Measurements from ENCODE around the gene CHCHD4.

CHCHD4 gene

DNA sequence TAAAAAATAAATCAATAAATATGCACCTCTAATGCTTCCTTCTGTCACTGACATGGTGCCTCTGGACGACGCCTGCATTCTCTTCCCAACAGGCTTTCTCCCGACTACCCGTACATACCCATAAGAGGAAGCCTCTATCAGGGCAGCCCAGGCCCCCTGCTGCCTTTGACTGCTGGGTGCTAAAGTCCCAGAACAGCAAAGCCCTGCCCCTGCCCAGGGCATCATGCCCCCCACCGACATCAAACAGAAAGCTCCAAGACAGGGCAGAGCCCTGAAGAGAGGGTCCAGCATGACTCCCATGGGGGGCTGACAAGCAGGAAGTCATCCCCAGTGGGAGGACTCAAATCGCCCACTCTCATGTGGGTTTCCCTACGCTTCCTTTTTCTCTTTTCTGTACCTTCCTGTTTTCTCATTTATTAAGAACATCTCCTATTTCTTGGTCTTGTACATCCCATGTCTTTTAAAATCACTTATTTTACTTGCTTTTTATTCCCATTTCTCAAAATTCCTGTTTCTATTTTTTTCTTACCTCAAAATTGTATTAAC is 30.3 kb upstream of the CHCHD4 start:
- CTCF ChIA-PET = interaction anchor here (0.6 kb wide), 1 partner anchor 34 kb away, joined by 3 read pairs; no protein-coding TSS in a partner anchor
- Histone ChIP-seq H3K4me3 (ENCODE audit: low read depth, low read length) (no peak overlapping the region), H3K9me3 (ENCODE audit: control insufficient read depth, insufficient read depth, low read depth, low read length) (no peaks in the 10 kb centered on the region), H3K36me3 (ENCODE audit: control insufficient read depth in 2 of 2, insufficient read depth in 1 of 2, low read length in 2 of 2) (peaks cover 14 to 93% of the 10 kb centered on the region in 2 experiments), H3K4me1 (ENCODE audit: control insufficient read depth, insufficient read depth, low read length) (no peaks in the 10 kb centered on the region), H3K27ac (ENCODE audit: extremely low read depth, low read depth, low read length) (no peak overlapping the region)
- TF ChIP-seq ZNF221 (tag by site-specific recombination; IDR thresholded peaks at IDR 0.05; ENCODE audit: borderline replicate concordance) = no peak
- TF ChIP-seq, protein P1, sequence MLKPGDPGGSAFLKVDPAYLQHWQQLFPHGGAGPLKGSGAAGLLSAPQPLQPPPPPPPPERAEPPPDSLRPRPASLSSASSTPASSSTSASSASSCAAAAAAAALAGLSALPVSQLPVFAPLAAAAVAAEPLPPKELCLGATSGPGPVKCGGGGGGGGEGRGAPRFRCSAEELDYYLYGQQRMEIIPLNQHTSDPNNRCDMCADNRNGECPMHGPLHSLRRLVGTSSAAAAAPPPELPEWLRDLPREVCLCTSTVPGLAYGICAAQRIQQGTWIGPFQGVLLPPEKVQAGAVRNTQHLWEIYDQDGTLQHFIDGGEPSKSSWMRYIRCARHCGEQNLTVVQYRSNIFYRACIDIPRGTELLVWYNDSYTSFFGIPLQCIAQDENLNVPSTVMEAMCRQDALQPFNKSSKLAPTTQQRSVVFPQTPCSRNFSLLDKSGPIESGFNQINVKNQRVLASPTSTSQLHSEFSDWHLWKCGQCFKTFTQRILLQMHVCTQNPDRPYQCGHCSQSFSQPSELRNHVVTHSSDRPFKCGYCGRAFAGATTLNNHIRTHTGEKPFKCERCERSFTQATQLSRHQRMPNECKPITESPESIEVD (tag by site-specific recombination; IDR thresholded peaks at IDR 0.05) = no peak
- TF ChIP-seq ZIC2 (tag by site-specific recombination; IDR thresholded peaks at IDR 0.05) = peak; percentile 99
- peak; percentile 31 for TF ChIP-seq ZFHX2 (tag by site-specific recombination; conservative IDR thresholded peaks at IDR 0.05)
- peak; percentile 24; the same call in 1 of the 2 replicates for TF ChIP-seq GLIS2 (tag by site-specific recombination; IDR thresholded peaks at IDR 0.05)
- no peak for TF ChIP-seq ZNF701 (tag by site-specific recombination; IDR thresholded peaks at IDR 0.05)
- TF ChIP-seq, protein P2, sequence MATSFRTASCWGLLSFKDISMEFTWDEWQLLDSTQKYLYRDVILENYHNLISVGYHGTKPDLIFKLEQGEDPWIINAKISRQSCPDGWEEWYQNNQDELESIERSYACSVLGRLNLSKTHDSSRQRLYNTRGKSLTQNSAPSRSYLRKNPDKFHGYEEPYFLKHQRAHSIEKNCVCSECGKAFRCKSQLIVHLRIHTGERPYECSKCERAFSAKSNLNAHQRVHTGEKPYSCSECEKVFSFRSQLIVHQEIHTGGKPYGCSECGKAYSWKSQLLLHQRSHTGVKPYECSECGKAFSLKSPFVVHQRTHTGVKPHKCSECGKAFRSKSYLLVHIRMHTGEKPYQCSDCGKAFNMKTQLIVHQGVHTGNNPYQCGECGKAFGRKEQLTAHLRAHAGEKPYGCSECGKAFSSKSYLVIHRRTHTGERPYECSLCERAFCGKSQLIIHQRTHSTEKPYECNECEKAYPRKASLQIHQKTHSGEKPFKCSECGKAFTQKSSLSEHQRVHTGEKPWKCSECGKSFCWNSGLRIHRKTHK (tag by site-specific recombination; IDR thresholded peaks at IDR 0.05) = no peak
- POLR2A ChIA-PET = no interaction called here

DNA sequence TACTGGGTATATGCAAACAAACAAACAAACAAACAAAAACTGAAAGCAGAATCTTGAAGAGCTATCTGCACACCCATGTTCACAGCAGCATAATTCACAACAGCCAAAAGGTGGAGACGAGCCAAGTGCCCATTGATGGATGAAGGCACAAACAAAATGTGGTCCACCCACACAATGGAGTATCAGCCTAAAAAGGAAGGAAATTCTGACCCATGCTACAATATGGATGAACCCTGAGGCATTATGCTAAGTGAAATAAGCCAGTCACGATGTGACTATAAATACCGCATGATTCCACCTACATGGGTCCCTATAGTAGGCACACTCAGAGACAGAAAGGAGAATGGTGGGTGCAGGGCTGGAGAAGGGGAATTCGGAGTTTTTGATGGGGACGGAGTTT is 29.6 kb upstream of the CHCHD4 start:
- TF ChIP-seq HOXA7 (CRISPR knock-in tag; IDR thresholded peaks at IDR 0.05; ENCODE audit: borderline replicate concordance) (no peak), ZBTB20 (tag by site-specific recombination; IDR thresholded peaks at IDR 0.05) (no peak), ZNF791 (tag by site-specific recombination; IDR thresholded peaks at IDR 0.05) (no peak), ZNF548 (tag by site-specific recombination; IDR thresholded peaks at IDR 0.05) (no peak), EGR2 (tag by site-specific recombination; IDR thresholded peaks at IDR 0.05; ENCODE audit: low read depth) (0 out of 2 replicates have a peak, but pooled peaks have one; percentile 8), ZNF292 (tag by site-specific recombination; IDR thresholded peaks at IDR 0.05; ENCODE audit: borderline replicate concordance, low read depth) (no peak), ZSCAN30 (tag by site-specific recombination; IDR thresholded peaks at IDR 0.05) (no peak), ZFHX2 (tag by site-specific recombination; conservative IDR thresholded peaks at IDR 0.05) (peak; percentile 40), GLI2 (tag by site-specific recombination; IDR thresholded peaks at IDR 0.05; ENCODE audit: borderline replicate concordance, low read depth) (no peak), OSR2 (tag by site-specific recombination; IDR thresholded peaks at IDR 0.05) (no peak), SCRT1 (tag by site-specific recombination; IDR thresholded peaks at IDR 0.05; ENCODE audit: borderline replicate concordance) (no peak), ZFP37 (tag by site-specific recombination; IDR thresholded peaks at IDR 0.05) (no peak), GLI4 (tag by site-specific recombination; IDR thresholded peaks at IDR 0.05) (no peak)
- TF ChIP-seq, protein P3, sequence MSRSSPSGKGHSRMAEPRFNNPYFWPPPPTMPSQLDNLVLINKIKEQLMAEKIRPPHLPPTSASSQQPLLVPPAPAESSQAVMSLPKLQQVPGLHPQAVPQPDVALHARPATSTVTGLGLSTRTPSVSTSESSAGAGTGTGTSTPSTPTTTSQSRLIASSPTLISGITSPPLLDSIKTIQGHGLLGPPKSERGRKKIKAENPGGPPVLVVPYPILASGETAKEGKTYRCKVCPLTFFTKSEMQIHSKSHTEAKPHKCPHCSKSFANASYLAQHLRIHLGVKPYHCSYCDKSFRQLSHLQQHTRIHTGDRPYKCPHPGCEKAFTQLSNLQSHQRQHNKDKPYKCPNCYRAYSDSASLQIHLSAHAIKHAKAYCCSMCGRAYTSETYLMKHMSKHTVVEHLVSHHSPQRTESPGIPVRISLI (tag by site-specific recombination; IDR thresholded peaks at IDR 0.05) = no peak
- TF ChIP-seq, protein P4, sequence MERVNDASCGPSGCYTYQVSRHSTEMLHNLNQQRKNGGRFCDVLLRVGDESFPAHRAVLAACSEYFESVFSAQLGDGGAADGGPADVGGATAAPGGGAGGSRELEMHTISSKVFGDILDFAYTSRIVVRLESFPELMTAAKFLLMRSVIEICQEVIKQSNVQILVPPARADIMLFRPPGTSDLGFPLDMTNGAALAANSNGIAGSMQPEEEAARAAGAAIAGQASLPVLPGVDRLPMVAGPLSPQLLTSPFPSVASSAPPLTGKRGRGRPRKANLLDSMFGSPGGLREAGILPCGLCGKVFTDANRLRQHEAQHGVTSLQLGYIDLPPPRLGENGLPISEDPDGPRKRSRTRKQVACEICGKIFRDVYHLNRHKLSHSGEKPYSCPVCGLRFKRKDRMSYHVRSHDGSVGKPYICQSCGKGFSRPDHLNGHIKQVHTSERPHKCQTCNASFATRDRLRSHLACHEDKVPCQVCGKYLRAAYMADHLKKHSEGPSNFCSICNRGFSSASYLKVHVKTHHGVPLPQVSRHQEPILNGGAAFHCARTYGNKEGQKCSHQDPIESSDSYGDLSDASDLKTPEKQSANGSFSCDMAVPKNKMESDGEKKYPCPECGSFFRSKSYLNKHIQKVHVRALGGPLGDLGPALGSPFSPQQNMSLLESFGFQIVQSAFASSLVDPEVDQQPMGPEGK (tag by site-specific recombination; IDR thresholded peaks at IDR 0.05) = no peak
- TF ChIP-seq, protein P5, sequence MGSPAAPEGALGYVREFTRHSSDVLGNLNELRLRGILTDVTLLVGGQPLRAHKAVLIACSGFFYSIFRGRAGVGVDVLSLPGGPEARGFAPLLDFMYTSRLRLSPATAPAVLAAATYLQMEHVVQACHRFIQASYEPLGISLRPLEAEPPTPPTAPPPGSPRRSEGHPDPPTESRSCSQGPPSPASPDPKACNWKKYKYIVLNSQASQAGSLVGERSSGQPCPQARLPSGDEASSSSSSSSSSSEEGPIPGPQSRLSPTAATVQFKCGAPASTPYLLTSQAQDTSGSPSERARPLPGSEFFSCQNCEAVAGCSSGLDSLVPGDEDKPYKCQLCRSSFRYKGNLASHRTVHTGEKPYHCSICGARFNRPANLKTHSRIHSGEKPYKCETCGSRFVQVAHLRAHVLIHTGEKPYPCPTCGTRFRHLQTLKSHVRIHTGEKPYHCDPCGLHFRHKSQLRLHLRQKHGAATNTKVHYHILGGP (tag by site-specific recombination; IDR thresholded peaks at IDR 0.05) = no peak
- Histone ChIP-seq H3K4me1 (ENCODE audit: control insufficient read depth, insufficient read depth, low read length) (no peaks in the 10 kb centered on the region), H3K36me3 (ENCODE audit: control insufficient read depth in 2 of 2, insufficient read depth in 1 of 2, low read length in 2 of 2) (peaks cover 9 to 89% of the 10 kb centered on the region in 2 experiments), H3K9me3 (ENCODE audit: control insufficient read depth, insufficient read depth, low read depth, low read length) (no peaks in the 10 kb centered on the region), H3K4me3 (ENCODE audit: low read depth, low read length) (no peak overlapping the region), H3K27ac (ENCODE audit: extremely low read depth, low read depth, low read length) (no peak overlapping the region)
- ChIA-PET POLR2A (interaction anchor here (1.4 kb wide), 1 partner anchor 9 kb away, joined by 3 read pairs; no protein-coding TSS in a partner anchor), CTCF (no interaction called here)

Data from HEK293 (cell line).